Measurements from ENCODE around the gene STPG1. TPM values are rescaled to one million over a fixed set of nuclear protein-coding genes. Genes with fewer than 3 reads are reported as not detected.

STPG1 gene
- total RNA-seq, 4 donors from 2014 or later: 2.2 to 5.1 (median 3.5) TPM

Other genes with a start within 250 kb of the STPG1 start
- gene IFNLR1, start 226.5 kb downstream of the STPG1 start, total RNA-seq: 1 to 10 TPM in 3 of 4 donors, not detected in 1; 1.1 to 4.6 (median 1.8) TPM
- gene GRHL3, start 94.4 kb downstream of the STPG1 start, total RNA-seq: 1 to 10 TPM in 1 of 4 donors, under 1 TPM in 3; 0.44 to 3.3 (median 0.66) TPM
- 10 to 100 TPM; 17.8 to 38.0 (median 27.0) TPM for gene NIPAL3, start 2.0 kb upstream of the STPG1 start, total RNA-seq
- gene RCAN3, start 89.1 kb upstream of the STPG1 start, total RNA-seq: 10 to 100 TPM in 1 of 4 donors, 1 to 10 TPM in 3; 2.9 to 10.1 (median 4.1) TPM
- gene NCMAP, start 142.3 kb upstream of the STPG1 start, total RNA-seq: under 1 TPM in 1 of 4 donors, not detected in 3; 0.16 TPM
- gene SRRM1, start 229.5 kb upstream of the STPG1 start, total RNA-seq: 100 to 1,000 TPM in 1 of 4 donors, 10 to 100 TPM in 3; 61.6 to 101 (median 89.0) TPM

All from omental fat pad (tissue), 4 donors.